HepG2 (cell line): ENCODE data around the gene CHRNA5. TPM values are rescaled to one million over a fixed set of nuclear protein-coding genes. Genes with fewer than 3 reads are reported as not detected.
A peak's percentile ranks its signal among the peaks of the same experiment; 100 is the strongest.

Experiments used
- ATAC-seq: fragments of 200-7000 bp; cut with Tn5 transposase; 3 replicates; pipeline ENCODE4 v1.9.1; 2020; ENCODE audit warnings: mild to moderate bottlenecking, moderate library complexity
- BruUV-seq: library from RNA; stranded (reverse); fragments of 400-500 nt; replicated peaks from 2 replicates; lab custom pipeline; 2021; lab: Mats Ljungman, UMichigan
- CTCF ChIA-PET: fragments of 300-600 bp; formaldehyde crosslinking; extraction: SDS; loops from one replicate; lab custom pipeline; 2021; ENCODE audit warnings: low total read pairs, inconsistent platforms, low intra/inter-chr PET ratio; lab: Yijun Ruan, JAX
- POLR2A ChIA-PET: fragments of 350-600 bp; sonication (Branson Sonifier 250); formaldehyde crosslinking; loops from one replicate; lab custom pipeline; 2020; ENCODE audit warnings: antibody characterized with exemption, inconsistent platforms; lab: Yijun Ruan, JAX
- DNase-seq: peaks from one replicate; pipeline ENCODE4 v3.0.0-alpha.2; 2015; ENCODE audit warnings: low spot score
- FAIRE-seq: peaks from 3 replicates; lab custom pipeline; 2011; peaks lifted over from hg19 to GRCh38; lab: Jason Lieb, UNC
- H2AFZ ChIP-seq: one replicate; pipeline ENCODE4 v1.6.1; 2011; ENCODE audit warnings: low read length, inconsistent platforms
- H3K27ac ChIP-seq: fragments of 300-600 bp; 3 replicates; pipeline ENCODE4 v1.8.0; 2011; ENCODE audit warnings: mixed run types, mild to moderate bottlenecking, mixed read lengths, low read length, inconsistent platforms; ENCODE audit not compliant: insufficient read depth; ENCODE audit errors: extremely low read length
- H3K27me3 ChIP-seq, 2 experiments: fragments of 200-600 bp in 1 of 2; 2 replicates in 1 of 2; 3 replicates in 1 of 2; pipeline versions ENCODE4 v1.6.0 to v1.8.0; 2011; ENCODE audit warnings: low read length in 2 of 2, mild to moderate bottlenecking in 2 of 2, moderate library complexity in 2 of 2, inconsistent platforms in 1 of 2; ENCODE audit not compliant: insufficient read depth in 2 of 2, control insufficient read depth in 1 of 2
- H3K36me3 ChIP-seq, 2 experiments: fragments of 200-600 bp in 1 of 2; replicated peaks in 1 of 2; 2 replicates in 1 of 2; 3 replicates in 1 of 2; pipeline versions ENCODE4 v1.5.1 to v1.8.0; 2011; ENCODE audit warnings: low read length in 2 of 2, inconsistent platforms in 1 of 2; ENCODE audit not compliant: insufficient read depth in 2 of 2, control insufficient read depth in 1 of 2
- H3K4me1 ChIP-seq: 2 replicates; pipeline ENCODE4 v1.5.1; 2012; ENCODE audit warnings: low read length, inconsistent platforms; ENCODE audit not compliant: insufficient read depth
- H3K4me2 ChIP-seq: 2 replicates; pipeline ENCODE4 v1.6.0; 2011; ENCODE audit warnings: low read depth, low read length, inconsistent platforms
- H3K4me3 ChIP-seq, 3 experiments: fragments of 200-600 bp in 1 of 3; sonication (generic), shearing (Covaris generic) in 1 of 3; replicated peaks in 1 of 3; 2 replicates each; pipeline ENCODE4 v1.5.1; 2011 to 2016; ENCODE audit warnings: low read length in 3 of 3, inconsistent platforms in 2 of 3, low read depth in 2 of 3, mild to moderate bottlenecking in 2 of 3, control low read depth in 1 of 3, mixed read lengths in 1 of 3; ENCODE audit not compliant: insufficient read depth in 1 of 3
- H3K79me2 ChIP-seq: one replicate; pipeline ENCODE4 v1.6.1; 2011; ENCODE audit warnings: low read length, inconsistent platforms; ENCODE audit not compliant: insufficient read depth
- H3K9ac ChIP-seq: 2 replicates; pipeline ENCODE4 v1.6.0; 2011; ENCODE audit warnings: mild to moderate bottlenecking, low read depth, low read length, inconsistent platforms; ENCODE audit not compliant: insufficient read depth
- H3K9me3 ChIP-seq: 2 replicates; pipeline ENCODE4 v1.5.1; 2012; ENCODE audit warnings: mild to moderate bottlenecking, low read length
- H4K20me1 ChIP-seq: 2 replicates; pipeline ENCODE4 v1.6.0; 2011; ENCODE audit warnings: inconsistent platforms, mild to moderate bottlenecking, low read length, moderate library complexity; ENCODE audit not compliant: insufficient read depth
- AGO1 ChIP-seq: fragments of 200-400 bp; formaldehyde crosslinking; IDR thresholded peaks from 2 replicates; pipeline ENCODE4 v1.6.1; 2017; ENCODE audit warnings: mild to moderate bottlenecking, low read depth, low read length, moderate library complexity; ENCODE audit not compliant: poor library complexity, severe bottlenecking
- BCL6 ChIP-seq: IDR thresholded peaks from 2 replicates; pipeline ENCODE4 v1.6.1; 2016; ENCODE audit warnings: missing genetic modification reagents, missing compliant biosample characterization
- BRD4 ChIP-seq: sonication (generic); formaldehyde crosslinking; IDR thresholded peaks from 2 replicates; pipeline ENCODE4 v1.4.0; 2020; ENCODE audit warnings: missing genetic modification reagents
- EEA1 ChIP-seq: sonication (generic); formaldehyde crosslinking; IDR thresholded peaks from 2 replicates; pipeline ENCODE4 v1.5.1; 2020; ENCODE audit warnings: mild to moderate bottlenecking, missing genetic modification reagents, borderline replicate concordance
- HNRNPLL ChIP-seq: fragments of 200-400 bp; formaldehyde crosslinking; IDR thresholded peaks from 2 replicates; pipeline ENCODE4 v1.6.1; 2017; ENCODE audit warnings: mild to moderate bottlenecking, low read depth, low read length; ENCODE audit not compliant: poor library complexity, severe bottlenecking
- HOXA5 ChIP-seq: sonication (generic); formaldehyde crosslinking; IDR thresholded peaks from 2 replicates; pipeline ENCODE4 v1.4.0; 2020; ENCODE audit warnings: missing genetic modification reagents
- NPAS2 ChIP-seq: sonication (generic); formaldehyde crosslinking; IDR thresholded peaks from 2 replicates; pipeline ENCODE4 v1.8.0; 2022; ENCODE audit warnings: mild to moderate bottlenecking, missing genetic modification reagents, borderline replicate concordance
- RBM39 ChIP-seq: fragments of 200-400 bp; formaldehyde crosslinking; IDR thresholded peaks from one replicate; pipeline ENCODE4 v1.6.1; 2018; ENCODE audit warnings: antibody characterized with exemption, mild to moderate bottlenecking, low read depth, low read length; ENCODE audit not compliant: poor library complexity, severe bottlenecking
- WIZ ChIP-seq: sonication (generic); formaldehyde crosslinking; IDR thresholded peaks from 2 replicates; pipeline ENCODE4 v1.5.1; 2020; ENCODE audit warnings: mild to moderate bottlenecking, missing genetic modification reagents
- ZC3H4 ChIP-seq: sonication (generic); formaldehyde crosslinking; IDR thresholded peaks from 2 replicates; pipeline ENCODE4 v1.4.0; 2020; ENCODE audit warnings: missing genetic modification reagents, borderline replicate concordance
- ZNF264 ChIP-seq: sonication (generic); formaldehyde crosslinking; IDR thresholded peaks from 2 replicates; pipeline ENCODE4 v1.4.0; 2020; ENCODE audit warnings: missing genetic modification reagents
- ZNF33A ChIP-seq: sonication (generic); formaldehyde crosslinking; IDR thresholded peaks from 2 replicates; pipeline ENCODE4 v1.5.1; 2020; ENCODE audit warnings: missing genetic modification reagents, mild to moderate bottlenecking, moderate library complexity, borderline replicate concordance
- ZNF44 ChIP-seq: sonication (generic); formaldehyde crosslinking; IDR thresholded peaks from 2 replicates; pipeline ENCODE4 v1.5.1; 2020; ENCODE audit warnings: mild to moderate bottlenecking, missing genetic modification reagents
- WGBS: methylation state at CpG from one replicate; pipeline ENCODE4 v1.1.6; 2017; ENCODE audit warnings: low lambda C conversion rate; 5-methylcytosine and 5-hydroxymethylcytosine counted together
- in situ Hi-C: cut with HindIII; loops from 2 replicates; pipeline ENCODE4 v1.10.0; 2017; ENCODE audit warnings: low pct_unique_long_range_greater_than_20kb; ENCODE audit not compliant: extremely low pct_ligation_motif_present
- intact Hi-C: fragments of 100-400 bp; cut with micrococcal nuclease; formaldehyde crosslinking; loops from one replicate; pipeline ENCODE4 v1.10.0; 2022; ENCODE audit not compliant: unreplicated experiment
- polyA plus RNA-seq, 8 experiments: library from polyadenylated mRNA; depleted of rRNA in 3 of 8; stranded (reverse) in 7 of 8; unstranded in 1 of 8; fragments of >200 nt; fragmentation: Illumina TruSeq in 4 of 8; extraction: Trizol in 4 of 8; gene quantifications; 2 replicates each; pipeline versions ENCODE4 v1.2.1 to v1.2.3, GENCODE V29; 2011 to 2016; ENCODE audit warnings: low read depth in 4 of 8, missing spikeins in 1 of 8, mixed read lengths in 1 of 8; ENCODE audit not compliant: insufficient read depth in 1 of 8
- total RNA-seq, 5 experiments: library from RNA; depleted of rRNA; stranded (reverse); fragments of >200 nt; fragmentation: Illumina TruSeq; extraction: Trizol; gene quantifications; 2 replicates each; pipeline ENCODE4 v1.2.3, GENCODE V29; 2016; ENCODE audit warnings: low read depth in 1 of 5
- TF ChIP-seq, protein P1 (sequence below): sonication (generic); formaldehyde crosslinking; IDR thresholded peaks from 2 replicates; pipeline ENCODE4 v1.8.0; 2022; ENCODE audit warnings: missing genetic modification reagents, mild to moderate bottlenecking, moderate library complexity, borderline replicate concordance
- TF ChIP-seq, protein P2 (sequence below): sonication (generic); formaldehyde crosslinking; conservative IDR thresholded peaks from 2 replicates; pipeline ENCODE4 v1.4.0; 2020; ENCODE audit warnings: missing genetic modification reagents

The CHRNA5 gene
- total and polyA plus RNA-seq, 2 of the 13 experiments (the other 11 are each of a cell fraction or from before 2014, with no cell fraction given), result 3.7 to 10.5 TPM

DNA sequence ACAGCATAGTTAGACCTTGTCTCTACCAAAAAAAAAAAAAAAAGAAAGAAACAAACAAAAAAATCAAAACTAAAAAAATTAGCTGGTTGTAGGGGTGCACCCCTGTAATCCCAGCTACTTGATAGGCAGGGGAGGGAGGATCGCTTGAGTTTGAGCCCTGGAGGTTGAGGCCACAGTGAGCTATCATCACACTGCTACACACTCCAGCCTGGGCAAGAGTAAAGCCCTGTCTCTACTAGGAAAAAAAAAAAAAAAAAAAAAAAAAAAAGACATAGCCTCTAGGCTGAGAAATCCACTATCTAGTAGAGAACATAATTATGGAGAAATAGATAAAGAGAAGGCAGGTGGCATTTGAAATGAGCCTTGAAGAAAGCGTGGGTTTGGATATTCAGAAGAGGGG is 2.2 kb upstream of the CHRNA5 start (continued):
- TF ChIP-seq AGO1 (no peak), EEA1 (CRISPR knock-in tag) (no peak)
- TF ChIP-seq, all 625 proteins: peak for 0

DNA sequence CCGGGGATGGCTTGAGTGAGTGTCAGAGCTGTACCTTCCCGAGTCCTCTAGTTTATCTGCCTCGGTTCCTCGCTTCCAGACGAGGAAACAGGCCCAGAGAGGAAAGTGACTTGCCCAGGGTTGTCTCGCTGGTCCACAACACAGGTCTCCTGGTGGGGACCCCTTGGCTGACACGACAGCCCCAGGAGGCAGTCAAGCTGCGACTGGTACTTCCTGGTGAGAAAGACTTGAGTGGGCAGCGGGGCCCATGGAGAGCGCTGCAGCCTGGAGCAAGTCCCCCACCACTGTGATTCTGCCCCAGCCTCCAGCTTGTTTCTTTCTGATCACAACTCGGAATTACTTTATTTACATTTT is 600 bp upstream of the CHRNA5 start:
- peak; percentile 9; the same call in 2 of the 3 replicates for ATAC-seq
- Histone ChIP-seq H3K9me3 (no peaks in the 10 kb centered on the region), H3K4me1 (peaks cover 18% of the 10 kb centered on the region), H3K27me3 (no peaks in the 10 kb centered on the region)
- ChIA-PET CTCF (no interaction called here), POLR2A (interaction anchor here (0.8 to 2.6 kb wide), 8 partner anchors 10 to 261 kb away, joined by 3 to 40 read pairs (median 4); partner anchors contain the start of genes HYKK, IREB2 and PSMA4)
- WGBS, result 65% methylated on average over 6 of the region's 11 CpGs
- no peak for TF ChIP-seq ZNF33A
- TF ChIP-seq, protein P1, sequence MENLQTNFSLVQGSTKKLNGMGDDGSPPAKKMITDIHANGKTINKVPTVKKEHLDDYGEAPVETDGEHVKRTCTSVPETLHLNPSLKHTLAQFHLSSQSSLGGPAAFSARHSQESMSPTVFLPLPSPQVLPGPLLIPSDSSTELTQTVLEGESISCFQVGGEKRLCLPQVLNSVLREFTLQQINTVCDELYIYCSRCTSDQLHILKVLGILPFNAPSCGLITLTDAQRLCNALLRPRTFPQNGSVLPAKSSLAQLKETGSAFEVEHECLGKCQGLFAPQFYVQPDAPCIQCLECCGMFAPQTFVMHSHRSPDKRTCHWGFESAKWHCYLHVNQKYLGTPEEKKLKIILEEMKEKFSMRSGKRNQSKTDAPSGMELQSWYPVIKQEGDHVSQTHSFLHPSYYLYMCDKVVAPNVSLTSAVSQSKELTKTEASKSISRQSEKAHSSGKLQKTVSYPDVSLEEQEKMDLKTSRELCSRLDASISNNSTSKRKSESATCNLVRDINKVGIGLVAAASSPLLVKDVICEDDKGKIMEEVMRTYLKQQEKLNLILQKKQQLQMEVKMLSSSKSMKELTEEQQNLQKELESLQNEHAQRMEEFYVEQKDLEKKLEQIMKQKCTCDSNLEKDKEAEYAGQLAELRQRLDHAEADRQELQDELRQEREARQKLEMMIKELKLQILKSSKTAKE, result no peak
- no peak for TF ChIP-seq ZC3H4 (CRISPR knock-in tag)
- TF ChIP-seq HOXA5, result no peak
- TF ChIP-seq BRD4 (CRISPR knock-in tag), result no peak
- TF ChIP-seq, protein P2, sequence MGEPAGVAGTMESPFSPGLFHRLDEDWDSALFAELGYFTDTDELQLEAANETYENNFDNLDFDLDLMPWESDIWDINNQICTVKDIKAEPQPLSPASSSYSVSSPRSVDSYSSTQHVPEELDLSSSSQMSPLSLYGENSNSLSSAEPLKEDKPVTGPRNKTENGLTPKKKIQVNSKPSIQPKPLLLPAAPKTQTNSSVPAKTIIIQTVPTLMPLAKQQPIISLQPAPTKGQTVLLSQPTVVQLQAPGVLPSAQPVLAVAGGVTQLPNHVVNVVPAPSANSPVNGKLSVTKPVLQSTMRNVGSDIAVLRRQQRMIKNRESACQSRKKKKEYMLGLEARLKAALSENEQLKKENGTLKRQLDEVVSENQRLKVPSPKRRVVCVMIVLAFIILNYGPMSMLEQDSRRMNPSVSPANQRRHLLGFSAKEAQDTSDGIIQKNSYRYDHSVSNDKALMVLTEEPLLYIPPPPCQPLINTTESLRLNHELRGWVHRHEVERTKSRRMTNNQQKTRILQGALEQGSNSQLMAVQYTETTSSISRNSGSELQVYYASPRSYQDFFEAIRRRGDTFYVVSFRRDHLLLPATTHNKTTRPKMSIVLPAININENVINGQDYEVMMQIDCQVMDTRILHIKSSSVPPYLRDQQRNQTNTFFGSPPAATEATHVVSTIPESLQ (CRISPR knock-in tag), result no peak
- TF ChIP-seq WIZ (CRISPR knock-in tag), result no peak
- no peak for TF ChIP-seq RBM39
- no peak for TF ChIP-seq ZNF44 (CRISPR knock-in tag)
- no peak for TF ChIP-seq ZNF264 (CRISPR knock-in tag)
- no peak for TF ChIP-seq HNRNPLL
- TF ChIP-seq BCL6 (CRISPR knock-in tag), result no peak
- TF ChIP-seq NPAS2 (CRISPR knock-in tag), result no peak
- TF ChIP-seq, all 625 proteins: peak for 0
- Histone ChIP-seq H3K4me2 (peak overlapping the region; percentile 91), H3K36me3 (no peaks in the 10 kb centered on the region), H3K79me2 (peaks cover 1% of the 10 kb centered on the region), H2AFZ (no peak overlapping the region), H4K20me1 (no peaks in the 10 kb centered on the region), H3K4me3 (no peak overlapping the region; a peak in 1 of 6 replicates), H3K27ac (no peak overlapping the region), H3K9ac (no peak overlapping the region)
- DNase-seq, result no peak
- no TSS peak for BruUV-seq
- no peak for FAIRE-seq
- intact Hi-C loops, result loop anchor here (1.0 to 10.0 kb wide), 3 partner anchors 24 to 260 kb away; partner anchors contain the start of genes HYKK and PSMA4
- in situ Hi-C loops, result no loop called here
